Measurements from ENCODE around the gene DR1.
"Not testable (repeated sequence)": the region's sequence is repeated elsewhere in the genome, so short reads cannot be mapped to it uniquely, and the experiment has no call there.

The DR1 gene

DNA sequence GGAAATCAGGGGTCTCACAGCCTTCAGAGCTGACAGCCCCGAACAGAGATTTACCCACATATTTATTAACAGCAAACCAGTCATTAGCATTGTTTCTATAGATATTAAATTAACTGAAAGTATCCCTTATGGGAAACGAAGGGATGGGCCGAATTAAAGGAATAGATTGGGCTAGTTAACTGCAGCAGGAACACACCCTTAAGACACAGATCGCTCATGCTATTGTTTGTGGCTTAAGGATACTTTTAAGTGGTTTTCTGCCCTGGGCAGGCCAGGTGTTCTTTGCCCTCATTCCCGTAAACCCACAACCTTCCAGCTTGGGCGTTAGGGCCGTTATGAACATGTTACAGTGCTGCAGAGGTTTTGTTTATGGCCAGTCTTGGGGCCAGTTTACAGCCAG lies 40.6 kb downstream of the DR1 start:
- not testable (repeated sequence) for DNase-seq (ENCODE audit: low read depth in 2 of 2)

- DNase-seq (ENCODE audit: low read depth in 2 of 2) = no peak
These were observed 48.8 kb downstream of the DR1 start for GRCh38 chr1:93394514-93394913.

DNA sequence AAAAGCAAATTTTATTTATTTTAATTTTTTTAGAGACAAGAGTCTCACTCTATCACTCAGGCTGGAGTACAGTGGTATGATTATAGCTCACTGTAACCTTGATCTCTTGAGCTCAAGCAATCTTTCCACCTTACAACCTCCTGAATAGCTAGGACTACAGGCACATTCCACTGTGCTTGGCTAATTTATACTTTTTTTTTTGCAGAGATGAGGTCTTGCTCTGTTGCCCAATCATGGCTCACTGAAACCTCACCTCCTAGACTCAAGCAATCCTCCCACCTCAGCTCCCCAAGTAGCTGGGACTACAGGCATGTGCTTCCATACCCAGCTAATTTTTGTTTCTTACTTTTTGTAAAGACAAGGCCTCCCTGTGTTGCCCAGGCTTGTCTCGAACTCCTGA lies 49.5 kb downstream of the DR1 start:
- no peak for DNase-seq (ENCODE audit: low read depth in 2 of 2)

DNA sequence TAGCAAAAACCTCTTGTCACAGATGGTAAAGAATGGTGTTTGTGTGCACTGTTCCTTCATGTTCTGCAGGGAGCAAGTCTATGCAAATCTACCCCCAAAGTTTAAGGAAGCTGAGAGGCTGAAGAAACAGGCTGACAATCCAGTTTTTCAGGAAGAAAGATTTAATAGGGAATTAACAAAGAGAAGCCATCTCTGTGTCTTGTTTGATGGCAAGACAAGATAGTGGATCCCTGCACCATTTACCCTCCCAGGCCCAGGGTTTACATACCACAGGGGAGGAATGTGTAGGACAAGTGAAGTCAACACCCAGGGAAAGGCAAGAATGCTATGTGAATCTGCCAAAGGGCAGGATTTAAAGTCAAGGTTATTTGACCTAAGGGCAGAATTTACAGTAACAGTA lies 54.1 kb downstream of the DR1 start:
- DNase-seq (ENCODE audit: low read depth in 2 of 2) = no peak

- DNase-seq (ENCODE audit: low read depth in 2 of 2) = no peak
These were observed 62.5 kb downstream of the DR1 start for GRCh38 chr1:93408203-93408602.

- no peak for DNase-seq (ENCODE audit: low read depth in 2 of 2)
These were observed 65.3 kb downstream of the DR1 start for GRCh38 chr1:93411000-93411399.

DNA sequence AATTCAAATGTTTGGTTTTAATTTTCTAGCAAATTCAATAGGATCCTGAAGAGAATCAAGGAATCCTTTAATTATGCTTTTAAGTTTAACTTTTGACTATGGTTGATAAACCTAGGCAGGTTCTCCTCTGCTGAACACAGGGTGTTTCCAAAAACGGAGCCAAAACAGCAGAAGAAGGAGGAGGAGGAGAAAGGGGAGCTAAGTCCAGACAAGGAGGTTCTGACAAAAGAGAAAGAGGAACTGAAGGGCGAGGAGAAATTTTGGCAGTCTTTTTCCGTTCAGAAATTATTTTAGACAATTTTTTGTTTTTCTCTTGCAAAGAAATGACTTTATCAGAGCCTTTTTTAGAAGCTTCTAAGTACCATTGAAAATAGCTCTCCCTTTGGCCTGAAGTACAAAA lies 69.0 kb downstream of the DR1 start:
- DNase-seq (ENCODE audit: low read depth in 2 of 2) = no peak

- no peak for DNase-seq (ENCODE audit: low read depth in 2 of 2)
These were observed 69.6 kb downstream of the DR1 start for GRCh38 chr1:93415296-93415695.

- DNase-seq (ENCODE audit: low read depth in 2 of 2) = no peak
These were observed 70.5 kb downstream of the DR1 start for GRCh38 chr1:93416183-93416582.
